B cell (primary cell): ENCODE results near the gene EPM2A. TPM values are rescaled to one million over a fixed set of nuclear protein-coding genes. Genes with fewer than 3 reads are reported as not detected.

ENCODE experiments used
- ATAC-seq: fragments of 200-7000 bp; cut with Tn5 transposase; one replicate; pipeline ENCODE4 v1.10.0; 2021; ENCODE audit warnings: low read depth, mild to moderate bottlenecking, moderate number of reproducible peaks, moderate library complexity
- CTCF ChIA-PET: fragments of 350-600 bp; sonication (Branson Sonifier 250); formaldehyde crosslinking; loops from one replicate; lab custom pipeline; 2021; ENCODE audit warnings: antibody characterized with exemption, inconsistent platforms; lab: Charles Lee
- POLR2A ChIA-PET: fragments of 350-600 bp; sonication (Branson Sonifier 250); formaldehyde crosslinking; loops from one replicate; lab custom pipeline; 2021; ENCODE audit warnings: antibody characterized with exemption; lab: Charles Lee
- DNase-seq: peaks from one replicate; pipeline ENCODE4 v3.0.0; 2013
- H2AFZ ChIP-seq: 2 replicates; pipeline ENCODE4 v1.6.1; 2012; ENCODE audit warnings: mild to moderate bottlenecking, low read depth, low read length; ENCODE audit not compliant: insufficient read depth, poor library complexity, severe bottlenecking
- H3K27ac ChIP-seq, 2 donors: 1 replicate in 1 of 2; 2 replicates in 1 of 2; pipeline ENCODE4 v1.5.1; 2012 to 2013; ENCODE audit warnings: low read length in 2 of 2, mild to moderate bottlenecking in 2 of 2, moderate library complexity in 1 of 2
- H3K27me3 ChIP-seq, 4 experiments: fragments of 200-600 bp in 1 of 4; sonication (generic) in 1 of 4; replicated peaks in 1 of 4; 1 replicate in 2 of 4; 2 replicates in 2 of 4; pipeline versions ENCODE4 v1.6.1 to v1.7.0; 2013 to 2016; ENCODE audit warnings: low read length in 3 of 4, mild to moderate bottlenecking in 2 of 4, mixed read lengths in 1 of 4, moderate library complexity in 1 of 4; ENCODE audit not compliant: insufficient read depth in 4 of 4, control insufficient read depth in 3 of 4; ENCODE audit errors: control extremely low read depth in 1 of 4
- H3K36me3 ChIP-seq, 2 experiments: replicated peaks in 1 of 2; 1 replicate in 1 of 2; 2 replicates in 1 of 2; pipeline versions ENCODE4 v1.6.1 to v1.7.1; 2013; ENCODE audit warnings: low read length in 1 of 2; ENCODE audit not compliant: insufficient read depth in 2 of 2, control insufficient read depth in 1 of 2; ENCODE audit errors: control extremely low read depth in 1 of 2, extremely low read depth in 1 of 2
- H3K4me1 ChIP-seq, 2 donors: fragments of 200-600 bp in 1 of 2; sonication (generic) in 1 of 2; 1 replicate in 1 of 2; 2 replicates in 1 of 2; pipeline versions ENCODE4 v1.5.1 to v1.6.1; 2013 to 2017; ENCODE audit warnings: low read length in 2 of 2; ENCODE audit not compliant: control insufficient read depth in 2 of 2, insufficient read depth in 2 of 2
- H3K4me2 ChIP-seq: replicated peaks from 2 replicates; pipeline ENCODE3; 2012; ENCODE audit warnings: mild to moderate bottlenecking, low read depth, low read length; ENCODE audit not compliant: poor library complexity, severe bottlenecking
- H3K4me3 ChIP-seq, 5 experiments: fragments of 200-600 bp in 1 of 5; sonication (generic) in 1 of 5; 1 replicate in 3 of 5; 2 replicates in 2 of 5; pipeline versions ENCODE4 v1.5.1 to v1.7.0; 2011 to 2016; ENCODE audit warnings: low read length in 4 of 5, mild to moderate bottlenecking in 4 of 5, low read depth in 2 of 5, control low read depth in 1 of 5, moderate library complexity in 1 of 5; ENCODE audit not compliant: insufficient read depth in 1 of 5; ENCODE audit errors: control extremely low read depth in 1 of 5, extremely low read depth in 1 of 5
- H3K79me2 ChIP-seq: fragments of 200-600 bp; sonication (generic); one replicate; pipeline ENCODE4 v1.6.0; 2016; ENCODE audit warnings: low read length; ENCODE audit not compliant: control insufficient read depth, insufficient read depth
- H3K9ac ChIP-seq: fragments of 200-600 bp; sonication (generic); 2 replicates; pipeline ENCODE4 v1.6.1; 2017; ENCODE audit warnings: mild to moderate bottlenecking, low read length, moderate library complexity
- H3K9me3 ChIP-seq, 3 donors: one replicate each; pipeline versions ENCODE4 v1.6.1 to v1.7.1; 2013; ENCODE audit warnings: low read length in 2 of 3; ENCODE audit not compliant: control insufficient read depth in 2 of 3, insufficient read depth in 1 of 3; ENCODE audit errors: control extremely low read depth in 1 of 3
- H4K20me1 ChIP-seq: 2 replicates; pipeline ENCODE4 v1.6.0; 2012; ENCODE audit warnings: mild to moderate bottlenecking, low read length; ENCODE audit not compliant: insufficient read depth, control insufficient read depth, poor library complexity, severe bottlenecking
- H3K27ac Mint-ChIP-seq: one replicate; pipeline ENCODE4 v1.8.0; 2021; ENCODE audit warnings: mixed read lengths
- H3K27me3 Mint-ChIP-seq: one replicate; pipeline ENCODE4 v1.8.0; 2021; ENCODE audit warnings: mixed read lengths
- H3K4me1 Mint-ChIP-seq: one replicate; pipeline ENCODE4 v1.8.0; 2021; ENCODE audit warnings: mixed read lengths
- H3K4me3 Mint-ChIP-seq: one replicate; pipeline ENCODE4 v1.8.0; 2021; ENCODE audit warnings: mixed read lengths
- H3K9me3 Mint-ChIP-seq: one replicate; pipeline ENCODE4 v1.8.0; 2022; ENCODE audit warnings: mixed read lengths; ENCODE audit not compliant: insufficient read depth
- CTCF ChIP-seq: fragments of 200-600 bp; IDR thresholded peaks from one replicate; pipeline ENCODE4 v1.8.0; 2022; ENCODE audit warnings: antibody characterized with exemption, mild to moderate bottlenecking
- EZH2 ChIP-seq: IDR thresholded peaks from 2 replicates; pipeline ENCODE4 v1.6.1; 2012; ENCODE audit warnings: borderline replicate concordance, low read depth, mild to moderate bottlenecking, moderate library complexity, low read length; ENCODE audit not compliant: insufficient read depth, poor library complexity, severe bottlenecking
- WGBS: methylation state at CpG from one replicate; pipeline ENCODE4 v1.1.5; 2013; ENCODE audit warnings: missing lambda C conversion rate; ENCODE audit not compliant: insufficient coverage; 5-methylcytosine and 5-hydroxymethylcytosine counted together
- intact Hi-C: fragments of 100-400 bp; cut with micrococcal nuclease; formaldehyde crosslinking; loops from one replicate; pipeline ENCODE4 v1.10.0; 2022
- polyA plus RNA-seq: library from polyadenylated mRNA; depleted of rRNA; stranded (reverse); fragments of >200 nt; gene quantifications from 2 replicates; pipeline ENCODE4 v1.2.3, GENCODE V29; 2012
- total RNA-seq, 2 donors: library from RNA; stranded (reverse); fragments of 120-200 nt in 1 of 2; gene quantifications; 1 replicate in 1 of 2; 2 replicates in 1 of 2; pipeline versions ENCODE4 v1.2.3 to v1.2.4, GENCODE V29; 2013 to 2022

The EPM2A gene
- total and polyA plus RNA-seq, 2 donors (not counting 1 experiment from before 2014, with no cell fraction given), result 6.2 to 17.0 TPM

GRCh38 chr6:145627451-145627850, 107.9 kb downstream of the EPM2A start:
- no peaks in the 10 kb centered on the region for H4K20me1 ChIP-seq
- peaks cover 0 to 2% (median 0%) of the 10 kb centered on the region in 3 donors for H3K9me3 ChIP-seq
- DNase-seq (no peak), ATAC-seq (no peak)
- no peaks in the 10 kb centered on the region for H3K4me1 ChIP-seq
- H2AFZ ChIP-seq, result no peak overlapping the region
- no peak overlapping the region for H3K4me3 ChIP-seq
- intact Hi-C loops, result no loop called here
- H3K9ac ChIP-seq, result no peak overlapping the region
- Mint-ChIP-seq H3K4me1 (no peaks in the 10 kb centered on the region), H3K27me3 (no peaks in the 10 kb centered on the region), H3K4me3 (no peak overlapping the region), H3K27ac (no peak overlapping the region), H3K9me3 (no peaks in the 10 kb centered on the region)
- H3K4me2 ChIP-seq, result no peak overlapping the region
- peaks cover 1 to 11% of the 10 kb centered on the region in 2 experiments for H3K36me3 ChIP-seq
- H3K27ac ChIP-seq, result no peak overlapping the region
- no peaks in the 10 kb centered on the region for H3K27me3 ChIP-seq
- no peak for TF ChIP-seq CTCF
- no peak for TF ChIP-seq EZH2
- no peaks in the 10 kb centered on the region for H3K79me2 ChIP-seq
- ChIA-PET CTCF (no interaction called here), POLR2A (no interaction called here)
- WGBS, result 97% methylated on average over 13 of the region's 17 CpGs

- H3K4me1 Mint-ChIP-seq, result peaks cover under 1% of the 10 kb centered on the region
- Histone ChIP-seq H3K79me2 (no peaks in the 10 kb centered on the region), H3K36me3 (peaks cover 1 to 11% of the 10 kb centered on the region in 2 experiments), H3K9ac (no peak overlapping the region), H4K20me1 (no peaks in the 10 kb centered on the region), H3K4me3 (no peak overlapping the region), H2AFZ (no peak overlapping the region), H3K4me2 (no peak overlapping the region), H3K4me1 (no peaks in the 10 kb centered on the region), H3K9me3 (peaks cover 0 to 2% (median 0%) of the 10 kb centered on the region in 3 donors), H3K27ac (no peak overlapping the region), H3K27me3 (no peaks in the 10 kb centered on the region)
- ChIA-PET POLR2A (no interaction called here), CTCF (no interaction called here)
- DNase-seq, result no peak
- no peak for ATAC-seq
- H3K27ac Mint-ChIP-seq, result no peak overlapping the region
- WGBS, result 98% methylated on average over 7 of the region's 7 CpGs
- no peak for TF ChIP-seq CTCF
- no peak overlapping the region for H3K4me3 Mint-ChIP-seq
- H3K27me3 Mint-ChIP-seq, result no peaks in the 10 kb centered on the region
- intact Hi-C loops, result no loop called here
- H3K9me3 Mint-ChIP-seq, result no peaks in the 10 kb centered on the region
These were observed 108.5 kb downstream of the EPM2A start for GRCh38 chr6:145626857-145627256.
